RKO (cell line): ENCODE results near the gene E4F1.
"Not testable (repeated sequence)": the region's sequence is repeated elsewhere in the genome, so short reads cannot be mapped to it uniquely, and the experiment has no call there.

Experiments
- DNase-seq: peaks from one replicate; pipeline ENCODE4 v3.0.0-alpha.2; 2016; ENCODE audit warnings: low spot score

The E4F1 gene

DNA sequence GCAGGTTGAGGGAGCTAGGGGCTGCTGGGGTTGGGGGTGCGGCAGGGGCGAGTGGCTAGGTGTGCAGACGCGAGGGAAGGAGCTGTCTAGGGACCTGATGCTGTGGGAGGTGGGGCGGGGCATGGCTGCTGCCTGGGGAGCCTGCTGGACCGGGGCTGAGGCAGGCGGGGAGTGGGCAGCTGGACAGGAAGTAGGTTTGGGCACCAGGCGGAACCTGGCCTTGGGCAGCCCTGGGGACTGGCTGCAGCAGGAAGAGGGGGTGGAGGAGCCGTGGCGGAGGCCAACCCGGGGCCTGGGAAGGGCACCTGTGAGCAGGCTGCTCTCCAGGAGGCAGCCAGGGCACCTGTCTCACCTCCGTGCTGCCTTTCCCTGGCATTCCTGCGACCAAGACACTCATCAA is 7.0 kb downstream of the E4F1 start:
- no peak for DNase-seq

DNA sequence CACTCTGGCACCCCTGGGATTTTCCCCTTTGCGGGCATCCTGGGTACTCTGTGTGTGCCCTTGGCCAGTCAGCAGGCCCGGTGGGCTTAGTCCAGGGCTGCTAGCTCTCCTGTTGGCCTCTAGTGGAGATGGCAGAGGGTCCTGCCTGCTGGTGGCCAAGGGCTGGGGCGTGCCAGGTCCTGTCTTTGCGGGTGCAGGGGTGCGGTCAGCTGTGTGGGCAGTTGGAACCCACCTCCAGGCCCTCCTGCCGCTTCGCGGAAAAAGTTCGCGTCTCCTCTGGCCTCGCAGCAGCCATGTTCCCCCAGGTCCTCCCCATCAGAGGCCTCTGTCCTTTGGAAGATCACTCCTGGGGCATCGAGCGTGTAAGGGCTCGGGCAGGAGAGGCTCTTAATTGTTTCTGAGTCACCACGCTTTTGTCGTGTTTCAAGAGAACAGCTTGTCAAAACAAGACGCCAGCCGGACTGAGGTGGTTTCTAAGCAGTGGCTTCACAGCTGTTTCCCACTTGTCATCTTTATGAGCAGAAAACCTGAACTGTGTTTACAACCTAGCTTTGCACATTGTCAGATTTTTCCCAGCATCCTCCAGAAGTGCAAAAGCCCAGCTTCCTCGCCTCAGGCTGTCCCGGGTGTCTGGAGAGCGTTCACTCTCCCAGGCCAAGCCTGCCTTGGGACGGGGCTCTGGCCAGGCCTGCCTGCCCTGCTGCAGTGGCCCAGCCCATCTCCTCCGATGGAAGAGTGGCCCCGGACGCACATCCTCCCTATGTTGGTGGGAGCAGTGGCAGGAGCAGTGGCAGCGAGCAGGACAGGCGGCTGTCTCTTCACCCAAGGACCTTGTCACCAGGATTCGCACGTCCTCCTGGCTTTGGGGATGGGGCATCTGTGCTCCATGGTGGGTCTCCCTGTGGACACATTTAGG is 7.9 kb downstream of the E4F1 start:
- no peak for DNase-seq

DNA sequence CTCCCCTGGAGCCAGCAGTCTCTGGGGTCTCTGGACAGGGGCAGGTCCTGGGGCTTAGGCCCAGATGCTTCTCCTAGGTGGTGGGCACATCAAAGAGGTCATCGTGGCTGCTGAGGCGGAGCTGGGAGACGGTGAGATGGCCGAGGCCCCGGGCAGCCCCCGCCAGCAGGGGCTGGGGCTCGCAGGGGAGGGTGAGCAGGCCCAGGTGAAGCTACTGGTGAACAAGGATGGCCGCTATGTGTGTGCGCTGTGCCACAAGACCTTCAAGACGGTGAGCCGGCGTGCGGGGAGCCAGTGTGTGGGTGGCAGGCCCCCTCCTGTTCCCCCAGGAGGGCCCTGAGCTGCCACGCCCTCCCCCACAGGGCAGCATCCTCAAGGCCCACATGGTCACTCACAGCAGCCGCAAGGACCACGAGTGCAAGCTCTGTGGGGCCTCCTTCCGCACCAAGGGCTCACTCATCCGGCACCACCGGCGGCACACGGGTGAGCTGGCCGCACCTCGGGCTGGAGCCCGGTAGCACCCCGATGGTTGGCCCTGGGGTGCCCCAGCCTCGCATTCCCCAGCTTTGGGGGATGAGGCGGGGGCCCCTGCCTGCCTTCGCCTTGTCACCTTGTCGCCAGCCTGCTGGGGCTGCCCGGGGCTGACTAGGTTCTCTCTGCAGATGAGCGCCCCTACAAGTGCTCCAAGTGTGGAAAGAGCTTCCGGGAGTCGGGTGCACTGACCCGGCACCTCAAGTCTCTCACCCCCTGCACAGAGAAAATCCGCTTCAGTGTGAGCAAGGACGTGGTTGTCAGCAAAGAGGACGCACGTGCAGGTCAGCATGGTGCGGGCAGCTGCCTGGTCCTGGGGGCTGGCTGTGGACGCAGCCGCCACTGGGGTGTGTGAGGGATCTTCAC is 9.0 kb downstream of the E4F1 start:
- DNase-seq, result no peak

GRCh38 chr16:2233046-2233775 is 9.8 kb downstream of the E4F1 start:
- no peak for DNase-seq

DNA sequence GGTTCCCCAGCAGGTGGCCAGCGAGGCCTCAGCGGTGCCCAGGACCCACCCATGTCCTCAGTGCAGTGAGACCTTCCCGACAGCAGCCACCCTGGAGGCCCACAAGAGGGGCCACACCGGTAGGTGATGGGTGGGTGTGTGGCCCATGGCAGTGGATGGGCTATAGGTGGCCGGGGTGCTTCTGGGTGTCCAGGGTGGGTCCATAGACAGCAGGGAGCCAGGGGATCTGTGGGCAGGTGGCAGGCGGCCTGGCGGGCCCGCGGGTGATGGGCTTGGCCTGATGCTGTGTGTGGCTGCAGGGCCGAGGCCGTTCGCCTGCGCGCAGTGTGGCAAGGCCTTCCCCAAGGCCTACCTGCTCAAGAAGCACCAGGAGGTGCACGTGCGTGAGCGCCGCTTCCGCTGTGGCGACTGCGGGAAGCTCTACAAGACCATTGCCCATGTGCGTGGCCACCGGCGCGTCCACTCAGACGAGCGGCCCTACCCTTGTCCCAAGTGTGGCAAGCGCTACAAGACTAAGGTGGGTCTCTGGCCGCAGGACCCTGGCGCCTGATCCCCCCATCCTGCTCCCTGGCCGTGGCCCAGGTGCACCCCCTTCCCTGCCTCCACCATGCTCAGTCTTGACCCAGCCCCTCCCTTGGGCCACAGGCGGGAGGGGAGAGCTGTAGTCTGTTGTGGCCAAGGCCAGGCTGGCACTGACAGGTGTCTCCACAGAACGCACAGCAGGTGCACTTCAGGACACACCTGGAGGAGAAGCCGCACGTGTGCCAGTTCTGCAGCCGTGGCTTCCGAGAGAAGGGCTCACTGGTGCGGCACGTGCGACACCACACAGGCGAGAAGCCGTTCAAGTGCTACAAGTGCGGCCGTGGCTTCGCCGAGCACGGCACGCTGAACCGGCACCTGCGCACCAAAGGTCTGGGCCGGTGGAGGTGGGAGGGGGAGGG is 10.8 kb downstream of the E4F1 start:
- no peak for DNase-seq

- no peak for DNase-seq
Observed at GRCh38 chr16:2234813-2235170, 11.4 kb downstream of the E4F1 start.

DNA sequence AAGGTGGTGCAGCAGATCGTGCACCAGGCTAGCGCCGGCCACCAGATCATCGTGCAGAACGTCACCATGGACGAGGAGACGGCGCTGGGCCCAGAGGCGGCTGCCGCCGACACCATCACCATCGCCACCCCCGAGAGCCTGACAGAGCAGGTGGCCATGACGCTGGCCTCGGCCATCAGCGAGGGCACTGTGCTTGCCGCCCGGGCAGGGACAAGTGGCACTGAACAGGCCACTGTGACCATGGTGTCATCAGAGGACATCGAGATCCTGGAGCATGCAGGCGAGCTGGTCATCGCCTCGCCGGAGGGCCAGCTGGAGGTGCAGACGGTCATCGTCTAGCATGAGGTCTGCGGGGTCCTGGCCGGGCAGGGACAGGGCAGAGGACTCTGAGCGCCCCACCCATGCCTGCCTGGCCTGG is 11.9 kb downstream of the E4F1 start:
- DNase-seq, result no peak

DNA sequence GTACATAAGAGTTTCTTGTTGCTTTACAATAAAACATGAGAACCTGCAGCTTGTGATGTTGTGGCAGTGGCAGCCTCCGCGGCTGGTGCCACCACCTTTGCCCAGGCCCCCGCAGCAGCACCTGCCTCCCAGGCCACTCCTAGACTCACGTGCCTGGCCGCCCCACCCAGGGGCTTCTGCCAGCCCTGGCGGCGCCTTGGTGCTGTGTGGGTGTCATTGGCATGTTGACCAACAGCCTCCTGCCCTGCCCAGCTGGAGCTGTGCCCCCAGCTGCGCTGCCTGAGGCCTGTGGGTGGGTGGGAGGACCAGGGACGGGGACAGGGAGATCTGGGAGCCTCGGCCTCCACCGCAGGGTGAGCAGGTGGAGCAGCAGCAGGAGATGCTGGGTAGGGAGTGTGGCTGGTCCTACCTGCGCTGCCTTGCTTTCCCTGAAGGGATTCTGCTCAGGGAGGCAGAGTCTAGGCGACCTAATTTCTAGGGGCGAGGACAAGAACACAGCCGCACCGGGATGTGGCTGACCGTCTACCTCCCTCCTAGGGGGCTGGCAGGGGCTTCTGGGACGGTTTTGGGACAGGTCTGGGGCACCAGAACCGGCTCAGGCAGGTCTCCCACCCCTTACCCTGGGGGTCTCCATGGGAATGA is 12.4 kb downstream of the E4F1 start:
- no peak for DNase-seq

- DNase-seq, result no peak
Observed at GRCh38 chr16:2236337-2237101, 13.1 kb downstream of the E4F1 start, which contains the start of gene DNASE1L2. Gene DNASE1L2, plus strand, starts transcription at chr16:2236444. Its CDS starts 373 bp downstream, at chr16:2236817.

GRCh38 chr16:2237102-2237482 is 13.7 kb downstream of the E4F1 start:
- DNase-seq, result no peak

- DNase-seq, result no peak
Observed at GRCh38 chr16:2237493-2238149, 14.2 kb downstream of the E4F1 start.

- no peak for DNase-seq
Observed at GRCh38 chr16:2238150-2238837, 14.9 kb downstream of the E4F1 start.

GRCh38 chr16:2238838-2239675 is 15.7 kb downstream of the E4F1 start:
- no peak for DNase-seq

DNA sequence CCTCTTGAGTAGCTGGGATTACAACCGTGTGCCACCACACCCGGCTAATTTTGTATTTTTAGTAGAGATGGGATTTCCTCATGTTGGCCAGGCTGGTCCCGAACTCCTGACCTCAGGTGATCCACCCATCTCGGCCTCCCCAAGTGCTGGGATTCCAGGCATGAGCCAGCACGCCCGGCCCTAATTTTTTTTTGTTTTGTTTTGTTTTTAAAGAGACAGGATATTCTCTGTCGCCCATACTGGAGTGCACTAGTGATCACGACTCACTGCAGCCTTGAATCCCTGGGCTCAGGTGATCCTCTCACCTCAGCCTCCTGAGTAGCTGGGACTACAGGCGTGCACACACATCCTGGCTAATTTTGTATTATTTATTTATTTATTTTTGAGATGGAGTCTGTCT is 16.9 kb downstream of the E4F1 start:
- not testable (repeated sequence) for DNase-seq

DNA sequence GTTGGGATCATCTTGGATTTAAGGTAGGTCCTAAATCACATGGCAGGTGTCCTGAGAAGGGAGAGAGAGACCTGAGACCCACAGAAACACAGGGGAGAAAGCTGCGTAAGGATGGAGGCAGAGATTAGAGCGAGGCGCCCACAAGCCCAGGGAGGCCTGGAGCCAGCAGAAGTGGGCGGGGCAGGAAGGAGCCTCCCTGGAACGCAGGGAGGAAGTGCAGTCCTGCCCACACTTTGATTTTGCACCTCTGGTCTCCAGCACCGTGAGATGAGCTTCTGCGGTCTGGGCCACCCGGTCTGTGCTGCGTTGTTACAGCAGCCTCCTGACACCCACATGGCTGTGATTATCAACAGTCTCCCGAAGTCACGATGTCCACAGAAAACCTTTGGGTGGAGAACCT is 19.2 kb downstream of the E4F1 start:
- no peak for DNase-seq

GRCh38 chr16:2243031-2243528 is 19.7 kb downstream of the E4F1 start:
- DNase-seq, result no peak

GRCh38 chr16:2243781-2244180 is 20.4 kb downstream of the E4F1 start:
- DNase-seq, result no peak

GRCh38 chr16:2244301-2244700 is 20.9 kb downstream of the E4F1 start:
- no peak for DNase-seq
